ENCODE measurements around the gene KIT. TPM values are rescaled to one million over a fixed set of nuclear protein-coding genes. Genes with fewer than 3 reads are reported as not detected.
"Not testable (repeated sequence)": the region's sequence is repeated elsewhere in the genome, so short reads cannot be mapped to it uniquely, and the experiment has no call there.

Gene KIT
- total and polyA plus RNA-seq, 2 of the 13 experiments (the other 11 are each of a cell fraction or from before 2014, with no cell fraction given), result not detected

- TF ChIP-seq USF2 (IDR thresholded peaks at IDR 0.05; ENCODE audit: low read depth, low read length) (no peak), USF2 (CRISPR knock-in tag; IDR thresholded peaks at IDR 0.05; ENCODE audit: borderline replicate concordance) (no peak), MBD4 (IDR thresholded peaks at IDR 0.05; ENCODE audit: borderline replicate concordance, low read length) (no peak), KLF16 (CRISPR knock-in tag; IDR thresholded peaks at IDR 0.05) (no peak), NBN (conservative IDR thresholded peaks at IDR 0.05) (no peak)
- TF ChIP-seq, protein P1, sequence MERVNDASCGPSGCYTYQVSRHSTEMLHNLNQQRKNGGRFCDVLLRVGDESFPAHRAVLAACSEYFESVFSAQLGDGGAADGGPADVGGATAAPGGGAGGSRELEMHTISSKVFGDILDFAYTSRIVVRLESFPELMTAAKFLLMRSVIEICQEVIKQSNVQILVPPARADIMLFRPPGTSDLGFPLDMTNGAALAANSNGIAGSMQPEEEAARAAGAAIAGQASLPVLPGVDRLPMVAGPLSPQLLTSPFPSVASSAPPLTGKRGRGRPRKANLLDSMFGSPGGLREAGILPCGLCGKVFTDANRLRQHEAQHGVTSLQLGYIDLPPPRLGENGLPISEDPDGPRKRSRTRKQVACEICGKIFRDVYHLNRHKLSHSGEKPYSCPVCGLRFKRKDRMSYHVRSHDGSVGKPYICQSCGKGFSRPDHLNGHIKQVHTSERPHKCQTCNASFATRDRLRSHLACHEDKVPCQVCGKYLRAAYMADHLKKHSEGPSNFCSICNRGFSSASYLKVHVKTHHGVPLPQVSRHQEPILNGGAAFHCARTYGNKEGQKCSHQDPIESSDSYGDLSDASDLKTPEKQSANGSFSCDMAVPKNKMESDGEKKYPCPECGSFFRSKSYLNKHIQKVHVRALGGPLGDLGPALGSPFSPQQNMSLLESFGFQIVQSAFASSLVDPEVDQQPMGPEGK (CRISPR knock-in tag; IDR thresholded peaks at IDR 0.05), result no peak
- TF ChIP-seq, protein P2, sequence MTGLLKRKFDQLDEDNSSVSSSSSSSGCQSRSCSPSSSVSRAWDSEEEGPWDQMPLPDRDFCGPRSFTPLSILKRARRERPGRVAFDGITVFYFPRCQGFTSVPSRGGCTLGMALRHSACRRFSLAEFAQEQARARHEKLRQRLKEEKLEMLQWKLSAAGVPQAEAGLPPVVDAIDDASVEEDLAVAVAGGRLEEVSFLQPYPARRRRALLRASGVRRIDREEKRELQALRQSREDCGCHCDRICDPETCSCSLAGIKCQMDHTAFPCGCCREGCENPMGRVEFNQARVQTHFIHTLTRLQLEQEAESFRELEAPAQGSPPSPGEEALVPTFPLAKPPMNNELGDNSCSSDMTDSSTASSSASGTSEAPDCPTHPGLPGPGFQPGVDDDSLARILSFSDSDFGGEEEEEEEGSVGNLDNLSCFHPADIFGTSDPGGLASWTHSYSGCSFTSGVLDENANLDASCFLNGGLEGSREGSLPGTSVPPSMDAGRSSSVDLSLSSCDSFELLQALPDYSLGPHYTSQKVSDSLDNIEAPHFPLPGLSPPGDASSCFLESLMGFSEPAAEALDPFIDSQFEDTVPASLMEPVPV (CRISPR knock-in tag; IDR thresholded peaks at IDR 0.05), result no peak
- TF ChIP-seq, protein P3, sequence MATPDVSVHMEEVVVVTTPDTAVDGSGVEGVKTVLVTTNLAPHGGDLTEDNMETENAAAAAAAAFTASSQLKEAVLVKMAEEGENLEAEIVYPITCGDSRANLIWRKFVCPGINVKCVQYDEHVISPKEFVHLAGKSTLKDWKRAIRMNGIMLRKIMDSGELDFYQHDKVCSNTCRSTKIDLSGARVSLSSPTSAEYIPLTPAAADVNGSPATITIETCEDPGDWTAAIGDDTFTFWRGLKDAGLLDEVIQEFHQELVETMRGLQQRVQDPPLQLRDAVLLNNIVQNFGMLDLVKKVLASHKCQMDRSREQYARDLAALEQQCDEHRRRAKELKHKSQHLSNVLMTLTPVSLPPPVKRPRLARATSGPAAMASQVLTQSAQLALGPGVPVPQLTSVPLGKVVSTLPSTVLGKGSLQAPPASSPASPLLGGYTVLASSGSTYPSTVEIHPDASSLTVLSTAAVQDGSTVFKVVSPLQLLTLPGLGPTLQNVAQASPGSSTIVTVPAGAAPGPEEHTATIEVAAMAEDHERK (CRISPR knock-in tag; IDR thresholded peaks at IDR 0.05; ENCODE audit: low read depth), result no peak
Observed at GRCh38 chr4:54632537-54632936, 25.2 kb upstream of the KIT start (continued).

DNA sequence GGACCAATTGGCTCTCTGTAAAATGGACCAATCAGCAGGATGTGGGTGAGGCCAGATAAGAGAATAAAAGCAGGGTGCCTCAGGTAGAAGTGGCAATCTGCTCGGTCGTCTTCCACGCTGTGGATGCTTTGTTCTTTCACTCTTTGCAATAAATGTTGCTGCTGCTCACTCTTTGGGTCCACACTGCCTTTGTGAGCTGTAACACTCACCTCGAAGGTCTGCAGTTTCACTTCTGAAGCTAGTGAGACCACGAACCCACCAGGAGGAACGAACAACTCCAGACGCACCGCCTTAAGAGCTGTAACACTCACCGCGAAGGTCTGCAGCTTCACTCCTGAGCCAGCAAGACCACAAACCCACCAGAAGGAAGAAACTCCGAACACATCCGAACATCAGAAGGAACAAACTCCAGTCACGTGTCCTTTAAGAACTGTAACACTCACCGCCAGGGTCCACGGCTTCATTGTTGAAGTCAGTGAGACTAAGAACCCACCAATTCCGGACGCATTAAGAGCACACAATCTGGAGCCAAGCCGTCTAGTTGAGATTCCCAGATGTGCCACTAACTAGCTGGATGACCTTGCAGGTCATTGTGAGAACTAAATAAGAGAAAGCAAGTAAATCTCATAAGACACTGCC, 24.5 kb upstream of the KIT start:
- H3K4me2 ChIP-seq (ENCODE audit: low read depth, low read length); ATAC-seq; H3K9ac ChIP-seq (ENCODE audit: insufficient read depth, low read depth, low read length); H3K4me3 ChIP-seq (replicated peaks in 1 of 3; ENCODE audit: insufficient read depth in 1 of 3, low read depth in 2 of 3, low read length in 3 of 3); FAIRE-seq; POLR2A ChIA-PET; H3K27ac ChIP-seq (ENCODE audit: extremely low read length, insufficient read depth, low read length); H3K79me2 ChIP-seq (ENCODE audit: insufficient read depth, low read length); BruUV-seq (replicated peaks); intact Hi-C loops (cut with micrococcal nuclease; ENCODE audit: unreplicated experiment); H3K4me1 ChIP-seq (ENCODE audit: insufficient read depth, low read length); H3K9me3 ChIP-seq (ENCODE audit: low read length); H4K20me1 ChIP-seq (ENCODE audit: insufficient read depth, low read length); in situ Hi-C loops (cut with HindIII; ENCODE audit: extremely low pct_ligation_motif_present, low pct_unique_long_range_greater_than_20kb); CTCF ChIA-PET (ENCODE audit: low intra/inter-chr PET ratio, low total read pairs); DNase-seq (ENCODE audit: low spot score); H3K36me3 ChIP-seq (replicated peaks in 1 of 2; ENCODE audit: control insufficient read depth in 1 of 2, insufficient read depth in 2 of 2, low read length in 2 of 2); H2AFZ ChIP-seq (ENCODE audit: low read length); H3K27me3 ChIP-seq (ENCODE audit: control insufficient read depth in 1 of 2, insufficient read depth in 2 of 2, low read length in 2 of 2): not testable (repeated sequence)
- WGBS (ENCODE audit: low lambda C conversion rate), result 68% methylated on average over 18 of the region's 18 CpGs

Data from HepG2 (cell line).